B cell (primary cell): ENCODE results near the gene DLD.

Source experiments
- EZH2 ChIP-seq: IDR thresholded peaks from 2 replicates; pipeline ENCODE4 v1.6.1; 2012; ENCODE audit warnings: borderline replicate concordance, low read depth, mild to moderate bottlenecking, moderate library complexity, low read length; ENCODE audit not compliant: insufficient read depth, poor library complexity, severe bottlenecking
- TF ChIP-seq, protein P1 (sequence below): fragments of 200-600 bp; IDR thresholded peaks from one replicate; pipeline ENCODE4 v1.8.0; 2022; ENCODE audit warnings: antibody characterized with exemption, mild to moderate bottlenecking

DNA sequence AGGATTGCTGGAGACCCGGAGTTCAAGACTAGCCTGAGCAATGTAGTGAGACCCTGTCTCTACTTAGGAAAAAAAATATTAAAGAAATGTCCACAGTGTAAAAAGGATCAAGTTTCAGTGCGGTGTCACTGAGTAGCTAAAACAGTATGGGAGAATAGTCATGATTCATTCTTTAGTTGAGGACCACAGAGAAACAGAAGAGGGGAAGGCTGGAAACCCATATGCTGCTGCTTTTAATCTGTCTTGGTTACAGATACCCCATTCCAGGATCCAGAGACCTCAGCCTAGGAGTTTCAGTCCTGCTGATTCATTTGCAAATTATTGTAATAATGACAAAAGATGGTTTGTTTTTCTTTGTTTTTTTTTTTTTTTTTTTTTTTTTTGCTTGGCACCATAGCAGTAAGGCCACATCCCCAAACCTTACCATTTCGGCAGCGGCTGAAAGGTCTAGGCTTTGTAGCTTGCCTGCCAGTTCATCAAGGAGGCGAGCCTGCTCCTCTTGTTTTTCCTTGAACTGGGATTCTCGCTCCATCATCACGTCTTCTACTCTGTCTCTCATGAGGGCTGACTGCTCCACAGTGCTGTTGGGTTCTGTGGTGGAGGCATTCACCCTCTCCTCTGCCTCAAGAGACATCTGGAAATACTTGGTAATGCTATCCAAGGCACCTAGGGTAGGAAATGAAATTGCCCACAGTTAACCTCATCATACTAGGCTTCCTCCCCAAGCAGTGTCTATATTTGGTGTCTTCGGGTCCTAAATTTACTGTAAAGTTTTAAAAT, 44.2 kb downstream of the DLD start:
- TF ChIP-seq, protein P1, sequence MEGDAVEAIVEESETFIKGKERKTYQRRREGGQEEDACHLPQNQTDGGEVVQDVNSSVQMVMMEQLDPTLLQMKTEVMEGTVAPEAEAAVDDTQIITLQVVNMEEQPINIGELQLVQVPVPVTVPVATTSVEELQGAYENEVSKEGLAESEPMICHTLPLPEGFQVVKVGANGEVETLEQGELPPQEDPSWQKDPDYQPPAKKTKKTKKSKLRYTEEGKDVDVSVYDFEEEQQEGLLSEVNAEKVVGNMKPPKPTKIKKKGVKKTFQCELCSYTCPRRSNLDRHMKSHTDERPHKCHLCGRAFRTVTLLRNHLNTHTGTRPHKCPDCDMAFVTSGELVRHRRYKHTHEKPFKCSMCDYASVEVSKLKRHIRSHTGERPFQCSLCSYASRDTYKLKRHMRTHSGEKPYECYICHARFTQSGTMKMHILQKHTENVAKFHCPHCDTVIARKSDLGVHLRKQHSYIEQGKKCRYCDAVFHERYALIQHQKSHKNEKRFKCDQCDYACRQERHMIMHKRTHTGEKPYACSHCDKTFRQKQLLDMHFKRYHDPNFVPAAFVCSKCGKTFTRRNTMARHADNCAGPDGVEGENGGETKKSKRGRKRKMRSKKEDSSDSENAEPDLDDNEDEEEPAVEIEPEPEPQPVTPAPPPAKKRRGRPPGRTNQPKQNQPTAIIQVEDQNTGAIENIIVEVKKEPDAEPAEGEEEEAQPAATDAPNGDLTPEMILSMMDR, result no peak
- TF ChIP-seq EZH2, result no peak
